Measurements from ENCODE around the gene CRAMP1.
"Not testable (repeated sequence)": the region's sequence is repeated elsewhere in the genome, so short reads cannot be mapped to it uniquely, and the experiment has no call there.

The CRAMP1 gene

GRCh38 chr16:1713933-1714332 lies 101.8 kb downstream of the CRAMP1 start:
- no peaks in the 10 kb centered on the region for H3K4me1 ChIP-seq
- in situ Hi-C loops (cut with MboI; ENCODE audit: low sequenced_read_pairs), result no loop called here

GRCh38 chr16:1715220-1715619 lies 103.1 kb downstream of the CRAMP1 start:
- in situ Hi-C loops (cut with MboI; ENCODE audit: low sequenced_read_pairs), result no loop called here
- H3K4me3 ChIP-seq, result no peak overlapping the region
- no peaks in the 10 kb centered on the region for H3K27me3 ChIP-seq (ENCODE audit: low read depth)
- no peaks in the 10 kb centered on the region for H3K9me3 ChIP-seq
- no peak for DNase-seq (ENCODE audit: low spot score in 2 of 2)
- no peaks in the 10 kb centered on the region for H3K36me3 ChIP-seq (replicated peaks)
- no peaks in the 10 kb centered on the region for H3K4me1 ChIP-seq

More at GRCh38 chr16:1713933-1714332, 101.8 kb downstream of the CRAMP1 start:
- Histone ChIP-seq H3K9me3 (no peaks in the 10 kb centered on the region), H3K4me3 (no peak overlapping the region), H3K27me3 (ENCODE audit: low read depth) (no peaks in the 10 kb centered on the region), H3K36me3 (replicated peaks) (no peaks in the 10 kb centered on the region)
- DNase-seq (ENCODE audit: low spot score in 2 of 2), result no peak

- H3K9me3 ChIP-seq; H3K36me3 ChIP-seq (replicated peaks); H3K4me3 ChIP-seq; DNase-seq (ENCODE audit: low spot score in 2 of 2); H3K27me3 ChIP-seq (ENCODE audit: low read depth); in situ Hi-C loops (cut with MboI; ENCODE audit: low sequenced_read_pairs); H3K4me1 ChIP-seq: not testable (repeated sequence)
Observed at GRCh38 chr16:1718236-1718635, 106.1 kb downstream of the CRAMP1 start.

- DNase-seq (ENCODE audit: low spot score in 2 of 2); H3K9me3 ChIP-seq; in situ Hi-C loops (cut with MboI; ENCODE audit: low sequenced_read_pairs): not testable (repeated sequence)
Observed at GRCh38 chr16:1719559-1720229, 107.5 kb downstream of the CRAMP1 start.

GRCh38 chr16:1721372-1721771 lies 109.2 kb downstream of the CRAMP1 start:
- H3K4me3 ChIP-seq, result no peak overlapping the region
- no peaks in the 10 kb centered on the region for H3K27me3 ChIP-seq (ENCODE audit: low read depth)
- no peaks in the 10 kb centered on the region for H3K9me3 ChIP-seq
- DNase-seq (ENCODE audit: low spot score in 2 of 2), result no peak
- peaks cover 6% of the 10 kb centered on the region; the same call in 1 of the 2 replicates for H3K4me1 ChIP-seq
- peaks cover 11% of the 10 kb centered on the region for H3K36me3 ChIP-seq (replicated peaks)
- in situ Hi-C loops (cut with MboI; ENCODE audit: low sequenced_read_pairs), result no loop called here

More at GRCh38 chr16:1719559-1720229, 107.5 kb downstream of the CRAMP1 start:
- not testable (repeated sequence) for H3K27me3 ChIP-seq (ENCODE audit: low read depth); H3K4me1 ChIP-seq; H3K36me3 ChIP-seq (replicated peaks); H3K4me3 ChIP-seq

- Histone ChIP-seq H3K4me3 (no peak overlapping the region), H3K36me3 (replicated peaks) (peaks cover 18% of the 10 kb centered on the region), H3K4me1 (peaks cover 6% of the 10 kb centered on the region; the same call in 1 of the 2 replicates), H3K27me3 (ENCODE audit: low read depth) (no peaks in the 10 kb centered on the region), H3K9me3 (no peaks in the 10 kb centered on the region)
- DNase-seq (ENCODE audit: low spot score in 2 of 2), result peak; percentile 34 to 71
- in situ Hi-C loops (cut with MboI; ENCODE audit: low sequenced_read_pairs), result no loop called here
Observed at GRCh38 chr16:1723450-1724147, 111.4 kb downstream of the CRAMP1 start.

- in situ Hi-C loops (cut with MboI; ENCODE audit: low sequenced_read_pairs), result no loop called here
Observed at GRCh38 chr16:1724491-1724890, 112.3 kb downstream of the CRAMP1 start.

GRCh38 chr16:1726661-1727502 lies 114.7 kb downstream of the CRAMP1 start:
- Histone ChIP-seq H3K4me3 (no peak overlapping the region), H3K4me1 (peaks cover 6% of the 10 kb centered on the region; the same call in 1 of the 2 replicates), H3K9me3 (no peaks in the 10 kb centered on the region), H3K27me3 (ENCODE audit: low read depth) (no peaks in the 10 kb centered on the region), H3K36me3 (replicated peaks) (peaks cover 24% of the 10 kb centered on the region)
- in situ Hi-C loops (cut with MboI; ENCODE audit: low sequenced_read_pairs), result no loop called here
- DNase-seq (ENCODE audit: low spot score in 2 of 2), result no peak

More at GRCh38 chr16:1724491-1724890, 112.3 kb downstream of the CRAMP1 start:
- Histone ChIP-seq H3K36me3 (replicated peaks) (peaks cover 24% of the 10 kb centered on the region), H3K4me3 (no peak overlapping the region), H3K27me3 (ENCODE audit: low read depth) (no peaks in the 10 kb centered on the region), H3K9me3 (no peaks in the 10 kb centered on the region), H3K4me1 (peaks cover 6% of the 10 kb centered on the region; the same call in 1 of the 2 replicates)
- DNase-seq (ENCODE audit: low spot score in 2 of 2), result no peak

All from HAP-1 (cell line).